ENCODE results near the gene CASZ1.

- no peak for TF ChIP-seq EP300 (IDR thresholded peaks at IDR 0.05)
- TF ChIP-seq, protein P1, sequence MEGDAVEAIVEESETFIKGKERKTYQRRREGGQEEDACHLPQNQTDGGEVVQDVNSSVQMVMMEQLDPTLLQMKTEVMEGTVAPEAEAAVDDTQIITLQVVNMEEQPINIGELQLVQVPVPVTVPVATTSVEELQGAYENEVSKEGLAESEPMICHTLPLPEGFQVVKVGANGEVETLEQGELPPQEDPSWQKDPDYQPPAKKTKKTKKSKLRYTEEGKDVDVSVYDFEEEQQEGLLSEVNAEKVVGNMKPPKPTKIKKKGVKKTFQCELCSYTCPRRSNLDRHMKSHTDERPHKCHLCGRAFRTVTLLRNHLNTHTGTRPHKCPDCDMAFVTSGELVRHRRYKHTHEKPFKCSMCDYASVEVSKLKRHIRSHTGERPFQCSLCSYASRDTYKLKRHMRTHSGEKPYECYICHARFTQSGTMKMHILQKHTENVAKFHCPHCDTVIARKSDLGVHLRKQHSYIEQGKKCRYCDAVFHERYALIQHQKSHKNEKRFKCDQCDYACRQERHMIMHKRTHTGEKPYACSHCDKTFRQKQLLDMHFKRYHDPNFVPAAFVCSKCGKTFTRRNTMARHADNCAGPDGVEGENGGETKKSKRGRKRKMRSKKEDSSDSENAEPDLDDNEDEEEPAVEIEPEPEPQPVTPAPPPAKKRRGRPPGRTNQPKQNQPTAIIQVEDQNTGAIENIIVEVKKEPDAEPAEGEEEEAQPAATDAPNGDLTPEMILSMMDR (IDR thresholded peaks at IDR 0.05): no peak
- no peak for TF ChIP-seq POLR2A (IDR thresholded peaks at IDR 0.05)
- no peak for TF ChIP-seq POLR2AphosphoS5 (IDR thresholded peaks at IDR 0.05)
Observed at GRCh38 chr1:10641976-10642375, 154.5 kb downstream of the CASZ1 start.
